HL-60 (cell line): Measurements from ENCODE around the gene FGFR4.

Experiments
- DNase-seq, 2 experiments: peaks; one replicate each; pipeline ENCODE4 v3.0.0-alpha.2; 2010 to 2020; ENCODE audit warnings: low read depth in 1 of 2, low spot score in 1 of 2
- H3K27ac ChIP-seq: fragments of 250-450 bp; sonication (Bioruptor Pico); replicated peaks from 2 replicates; pipeline ENCODE4 v1.5.1; 2020; ENCODE audit warnings: mild to moderate bottlenecking, moderate library complexity
- H3K27me3 ChIP-seq: fragments of 250-450 bp; sonication (Bioruptor Pico); 2 replicates; pipeline ENCODE4 v1.5.1; 2021; ENCODE audit warnings: mild to moderate bottlenecking, moderate library complexity; ENCODE audit not compliant: insufficient read depth, poor library complexity, severe bottlenecking
- H3K4me3 ChIP-seq: replicated peaks from 2 replicates; pipeline ENCODE4 v1.5.1; 2011; ENCODE audit warnings: mild to moderate bottlenecking, control low read depth, low read length; ENCODE audit not compliant: insufficient read depth
- CTCF ChIP-seq: IDR thresholded peaks from one replicate; pipeline ENCODE4 v1.5.1; 2011; ENCODE audit warnings: low read length, control low read depth, inconsistent platforms; ENCODE audit not compliant: insufficient read depth
- GABPA ChIP-seq: IDR thresholded peaks from 2 replicates; pipeline ENCODE4 v1.6.1; 2012; ENCODE audit warnings: low read depth
- POLR2AphosphoS5 ChIP-seq: IDR thresholded peaks from 2 replicates; pipeline ENCODE4 v1.6.1; 2012; ENCODE audit warnings: low read depth
- REST ChIP-seq: IDR thresholded peaks from 2 replicates; pipeline ENCODE4 v1.6.1; 2012; ENCODE audit warnings: low read depth; ENCODE audit not compliant: insufficient replicate concordance
- SPI1 ChIP-seq: IDR thresholded peaks from 2 replicates; pipeline ENCODE4 v1.6.1; 2012; ENCODE audit warnings: low read depth, mild to moderate bottlenecking, borderline replicate concordance

Gene FGFR4

GRCh38 chr5:177128551-177128981 is 41.9 kb downstream of the FGFR4 start:
- TF ChIP-seq REST (no peak), CTCF (no peak), POLR2AphosphoS5 (no peak), GABPA (no peak), SPI1 (no peak)

GRCh38 chr5:177130211-177131018 is 43.7 kb downstream of the FGFR4 start:
- Histone ChIP-seq H3K4me3 (no peak overlapping the region), H3K27me3 (no peaks in the 10 kb centered on the region), H3K27ac (no peak overlapping the region)
- DNase-seq, result no peak
- TF ChIP-seq POLR2AphosphoS5 (no peak), SPI1 (no peak), REST (no peak), CTCF (no peak), GABPA (no peak)

More at GRCh38 chr5:177128551-177128981, 41.9 kb downstream of the FGFR4 start:
- no peaks in the 10 kb centered on the region for H3K27me3 ChIP-seq
- DNase-seq, result no peak
- H3K4me3 ChIP-seq, result no peak overlapping the region
- no peak overlapping the region for H3K27ac ChIP-seq

- no peak for DNase-seq
- no peak overlapping the region for H3K4me3 ChIP-seq
- H3K27me3 ChIP-seq, result no peaks in the 10 kb centered on the region
- no peak for TF ChIP-seq GABPA
- no peak for TF ChIP-seq REST
- no peak for TF ChIP-seq CTCF
- no peak for TF ChIP-seq POLR2AphosphoS5
- TF ChIP-seq SPI1, result no peak
- H3K27ac ChIP-seq, result no peak overlapping the region
Measured at GRCh38 chr5:177131019-177131320, 44.3 kb downstream of the FGFR4 start.
